Esophagus squamous epithelium (tissue), 4 donors: ENCODE results near the gene TMEM141.

Experiments used
- POLR2A ChIP-seq, 4 donors: fragments of 450-650 bp; IDR thresholded peaks; one replicate each; pipeline ENCODE4 v1.6.1; 2017; ENCODE audit warnings: antibody characterized with exemption in 4 of 4, mild to moderate bottlenecking in 4 of 4, moderate library complexity in 3 of 4
- TF ChIP-seq, protein P1 (sequence below), 6 experiments: fragments of 450-650 bp in 4 of 6; fragments of 200-600 bp in 2 of 6; sonication (generic) in 2 of 6; IDR thresholded peaks; one replicate each; pipeline ENCODE4 v1.5.1; 2016 to 2019; ENCODE audit warnings: antibody characterized with exemption in 6 of 6, mild to moderate bottlenecking in 4 of 6, moderate library complexity in 4 of 6

DNA sequence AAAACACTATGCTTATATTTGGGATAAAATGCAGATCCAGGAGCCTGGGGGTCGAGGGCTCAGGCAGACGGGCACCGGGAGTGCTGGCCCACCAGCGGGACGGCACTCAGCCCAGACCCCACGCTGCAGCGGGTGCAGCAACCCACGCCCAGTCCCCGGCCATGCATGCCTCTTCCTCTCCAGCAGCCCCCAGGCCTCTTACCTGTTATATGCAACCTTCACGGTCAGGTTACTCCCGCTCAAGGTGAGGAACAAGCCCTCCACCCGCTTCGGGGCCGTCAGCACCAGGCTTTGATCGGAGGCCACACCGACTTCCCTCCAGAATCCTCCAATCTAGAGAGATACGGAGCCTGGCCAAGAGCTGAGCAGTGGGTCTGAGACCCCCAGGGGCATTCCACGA, 34.3 kb upstream of the TMEM141 start:
- TF ChIP-seq, protein P1, sequence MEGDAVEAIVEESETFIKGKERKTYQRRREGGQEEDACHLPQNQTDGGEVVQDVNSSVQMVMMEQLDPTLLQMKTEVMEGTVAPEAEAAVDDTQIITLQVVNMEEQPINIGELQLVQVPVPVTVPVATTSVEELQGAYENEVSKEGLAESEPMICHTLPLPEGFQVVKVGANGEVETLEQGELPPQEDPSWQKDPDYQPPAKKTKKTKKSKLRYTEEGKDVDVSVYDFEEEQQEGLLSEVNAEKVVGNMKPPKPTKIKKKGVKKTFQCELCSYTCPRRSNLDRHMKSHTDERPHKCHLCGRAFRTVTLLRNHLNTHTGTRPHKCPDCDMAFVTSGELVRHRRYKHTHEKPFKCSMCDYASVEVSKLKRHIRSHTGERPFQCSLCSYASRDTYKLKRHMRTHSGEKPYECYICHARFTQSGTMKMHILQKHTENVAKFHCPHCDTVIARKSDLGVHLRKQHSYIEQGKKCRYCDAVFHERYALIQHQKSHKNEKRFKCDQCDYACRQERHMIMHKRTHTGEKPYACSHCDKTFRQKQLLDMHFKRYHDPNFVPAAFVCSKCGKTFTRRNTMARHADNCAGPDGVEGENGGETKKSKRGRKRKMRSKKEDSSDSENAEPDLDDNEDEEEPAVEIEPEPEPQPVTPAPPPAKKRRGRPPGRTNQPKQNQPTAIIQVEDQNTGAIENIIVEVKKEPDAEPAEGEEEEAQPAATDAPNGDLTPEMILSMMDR (IDR thresholded peaks at IDR 0.05), result no peak
- TF ChIP-seq POLR2A (IDR thresholded peaks at IDR 0.05), result no peak
